DND-41 (cell line): ENCODE measurements around the gene MIPEP.
"Not testable (repeated sequence)": the region's sequence is repeated elsewhere in the genome, so short reads cannot be mapped to it uniquely, and the experiment has no call there.

Experiments
- EZH2 ChIP-seq: IDR thresholded peaks from 3 replicates; pipeline ENCODE4 v1.6.1; 2012; ENCODE audit warnings: borderline replicate concordance, low read depth, mild to moderate bottlenecking, moderate library complexity, low read length, inconsistent platforms; ENCODE audit not compliant: severe bottlenecking
- TF ChIP-seq, protein P1 (sequence below): IDR thresholded peaks from 2 replicates; pipeline ENCODE4 v1.5.1; 2012; ENCODE audit warnings: borderline replicate concordance, low read length, moderate library complexity, mild to moderate bottlenecking; ENCODE audit not compliant: poor library complexity, severe bottlenecking; ENCODE audit errors: extremely low read depth

DNA sequence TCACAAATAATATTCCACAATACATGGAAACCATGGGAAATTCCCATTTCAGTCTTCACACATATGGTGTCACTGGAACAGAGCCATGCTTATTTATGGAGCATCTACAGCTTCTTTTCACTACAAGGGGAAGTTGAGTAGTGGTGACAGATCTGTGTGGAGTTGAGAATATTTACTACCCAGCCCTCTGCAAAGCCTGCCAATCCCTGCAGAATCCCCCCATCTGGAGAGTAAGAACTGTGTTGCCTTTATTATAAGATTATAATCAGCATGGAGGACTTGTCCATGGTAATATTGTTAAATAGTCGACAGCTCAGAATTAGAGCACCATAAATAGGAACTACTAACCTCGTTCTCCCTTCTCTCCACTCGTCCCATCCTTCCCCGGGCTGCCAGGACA, 4.6 kb upstream of the MIPEP start:
- TF ChIP-seq, protein P1, sequence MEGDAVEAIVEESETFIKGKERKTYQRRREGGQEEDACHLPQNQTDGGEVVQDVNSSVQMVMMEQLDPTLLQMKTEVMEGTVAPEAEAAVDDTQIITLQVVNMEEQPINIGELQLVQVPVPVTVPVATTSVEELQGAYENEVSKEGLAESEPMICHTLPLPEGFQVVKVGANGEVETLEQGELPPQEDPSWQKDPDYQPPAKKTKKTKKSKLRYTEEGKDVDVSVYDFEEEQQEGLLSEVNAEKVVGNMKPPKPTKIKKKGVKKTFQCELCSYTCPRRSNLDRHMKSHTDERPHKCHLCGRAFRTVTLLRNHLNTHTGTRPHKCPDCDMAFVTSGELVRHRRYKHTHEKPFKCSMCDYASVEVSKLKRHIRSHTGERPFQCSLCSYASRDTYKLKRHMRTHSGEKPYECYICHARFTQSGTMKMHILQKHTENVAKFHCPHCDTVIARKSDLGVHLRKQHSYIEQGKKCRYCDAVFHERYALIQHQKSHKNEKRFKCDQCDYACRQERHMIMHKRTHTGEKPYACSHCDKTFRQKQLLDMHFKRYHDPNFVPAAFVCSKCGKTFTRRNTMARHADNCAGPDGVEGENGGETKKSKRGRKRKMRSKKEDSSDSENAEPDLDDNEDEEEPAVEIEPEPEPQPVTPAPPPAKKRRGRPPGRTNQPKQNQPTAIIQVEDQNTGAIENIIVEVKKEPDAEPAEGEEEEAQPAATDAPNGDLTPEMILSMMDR = not testable (repeated sequence)
- not testable (repeated sequence) for TF ChIP-seq EZH2
